Measurements from ENCODE around the gene TYW5.

TYW5 gene

GRCh38 chr2:199903111-199903510 is 52.2 kb downstream of the TYW5 start:
- H3K4me3 ChIP-seq (replicated peaks in 1 of 2; ENCODE audit: low read depth in 2 of 2, low read length in 2 of 2), result no peak overlapping the region
- TF ChIP-seq CTCF (IDR thresholded peaks at IDR 0.05; ENCODE audit: low read depth, low read length), result no peak
- DNase-seq (ENCODE audit: low read depth in 2 of 2), result no peak

- TF ChIP-seq CTCF (IDR thresholded peaks at IDR 0.05; ENCODE audit: low read depth, low read length), result no peak
- DNase-seq (ENCODE audit: low read depth in 2 of 2), result no peak
- H3K4me3 ChIP-seq (replicated peaks in 1 of 2; ENCODE audit: low read depth in 2 of 2, low read length in 2 of 2), result no peak overlapping the region
Observed at GRCh38 chr2:199902486-199903110, 52.7 kb downstream of the TYW5 start.

- no peak for DNase-seq (ENCODE audit: low read depth in 2 of 2)
- no peak overlapping the region for H3K4me3 ChIP-seq (replicated peaks in 1 of 2; ENCODE audit: low read depth in 2 of 2, low read length in 2 of 2)
- TF ChIP-seq CTCF (IDR thresholded peaks at IDR 0.05; ENCODE audit: low read depth, low read length), result no peak
Observed at GRCh38 chr2:199901942-199902341, 53.3 kb downstream of the TYW5 start.

- no peak for TF ChIP-seq CTCF (IDR thresholded peaks at IDR 0.05; ENCODE audit: low read depth, low read length)
- no peak for DNase-seq (ENCODE audit: low read depth in 2 of 2)
- H3K4me3 ChIP-seq (replicated peaks in 1 of 2; ENCODE audit: low read depth in 2 of 2, low read length in 2 of 2), result no peak overlapping the region
Observed at GRCh38 chr2:199896617-199897016, 58.7 kb downstream of the TYW5 start.

GRCh38 chr2:199895406-199895805 is 59.9 kb downstream of the TYW5 start:
- H3K4me3 ChIP-seq (replicated peaks in 1 of 2; ENCODE audit: low read depth in 2 of 2, low read length in 2 of 2), result no peak overlapping the region
- no peak for DNase-seq (ENCODE audit: low read depth in 2 of 2)
- TF ChIP-seq CTCF (IDR thresholded peaks at IDR 0.05; ENCODE audit: low read depth, low read length), result no peak

- DNase-seq (ENCODE audit: low read depth in 2 of 2), result no peak
- no peak for TF ChIP-seq CTCF (IDR thresholded peaks at IDR 0.05; ENCODE audit: low read depth, low read length)
- H3K4me3 ChIP-seq (replicated peaks in 1 of 2; ENCODE audit: low read depth in 2 of 2, low read length in 2 of 2), result no peak overlapping the region
Observed at GRCh38 chr2:199883474-199884212, 71.6 kb downstream of the TYW5 start.
